WTC11 (cell line): ENCODE measurements around the gene SMARCD3. TPM values are rescaled to one million over a fixed set of nuclear protein-coding genes. Genes with fewer than 3 reads are reported as not detected.

ENCODE experiments used
- ATAC-seq: fragments of 200-7000 bp; cut with Tn5 transposase; 2 replicates; pipeline ENCODE4 v1.10.0; 2021; ENCODE audit warnings: mild to moderate bottlenecking, moderate library complexity
- CTCF ChIA-PET: fragments of 300-600 bp; sonication (Branson Sonifier 250); formaldehyde crosslinking; loops from one replicate; lab custom pipeline; 2021; ENCODE audit warnings: antibody characterized with exemption; lab: Charles Lee
- POLR2A ChIA-PET: fragments of 350-600 bp; sonication (Branson Sonifier 250); formaldehyde crosslinking; loops from one replicate; lab custom pipeline; 2021; ENCODE audit warnings: antibody characterized with exemption; lab: Charles Lee
- DNase-seq: peaks from one replicate; pipeline ENCODE4 v3.0.0; 2021; ENCODE audit warnings: low spot score
- H3K27ac Mint-ChIP-seq: 2 replicates; pipeline ENCODE4 v1.8.0; 2021; ENCODE audit warnings: mixed read lengths
- H3K27me3 Mint-ChIP-seq: 2 replicates; pipeline ENCODE4 v1.8.0; 2021; ENCODE audit warnings: low read depth, mild to moderate bottlenecking, moderate library complexity, mixed read lengths
- H3K36me3 Mint-ChIP-seq: 2 replicates; pipeline ENCODE4 v1.8.0; 2021; ENCODE audit warnings: mixed read lengths
- H3K4me1 Mint-ChIP-seq: 2 replicates; pipeline ENCODE4 v1.8.0; 2022; ENCODE audit warnings: mixed read lengths
- H3K4me3 Mint-ChIP-seq: 2 replicates; pipeline ENCODE4 v1.8.0; 2021; ENCODE audit warnings: mild to moderate bottlenecking, moderate library complexity, mixed read lengths
- H3K9me3 Mint-ChIP-seq: 2 replicates; pipeline ENCODE4 v1.8.0; 2021; ENCODE audit warnings: mixed read lengths
- AR ChIP-seq: fragments of 250-450 bp; sonication (Bioruptor Pico); IDR thresholded peaks from 2 replicates; pipeline ENCODE4 v1.9.0; 2021; ENCODE audit warnings: mild to moderate bottlenecking
- ARID4B ChIP-seq: sonication (generic); formaldehyde crosslinking; IDR thresholded peaks from 2 replicates; pipeline ENCODE4 v1.8.0; 2023; ENCODE audit warnings: missing genetic modification reagents, mild to moderate bottlenecking, borderline replicate concordance
- CBFB ChIP-seq: sonication (generic); formaldehyde crosslinking; IDR thresholded peaks from 2 replicates; pipeline ENCODE4 v1.8.1; 2022; ENCODE audit warnings: mild to moderate bottlenecking, low read depth, missing genetic modification reagents
- CTCF ChIP-seq: fragments of 200-600 bp; IDR thresholded peaks from 2 replicates; pipeline ENCODE4 v1.8.0; 2022; ENCODE audit warnings: antibody characterized with exemption
- ELF4 ChIP-seq: sonication (generic); formaldehyde crosslinking; IDR thresholded peaks from 2 replicates; pipeline ENCODE4 v1.8.1; 2022; ENCODE audit warnings: low read depth, mild to moderate bottlenecking, moderate library complexity, missing genetic modification reagents
- GTF2I ChIP-seq: fragments of 250-450 bp; sonication (Bioruptor Pico); conservative IDR thresholded peaks from 2 replicates; pipeline ENCODE4 v1.4.0; 2021; ENCODE audit warnings: mild to moderate bottlenecking
- HMGXB4 ChIP-seq: sonication (generic); formaldehyde crosslinking; IDR thresholded peaks from 2 replicates; pipeline ENCODE4 v1.8.1; 2023; ENCODE audit warnings: mild to moderate bottlenecking, moderate library complexity, missing genetic modification reagents
- MLX ChIP-seq: sonication (generic); formaldehyde crosslinking; IDR thresholded peaks from 2 replicates; pipeline ENCODE4 v1.8.1; 2023; ENCODE audit warnings: mild to moderate bottlenecking, missing genetic modification reagents, moderate library complexity
- RELA ChIP-seq: sonication (generic); formaldehyde crosslinking; IDR thresholded peaks from 2 replicates; pipeline ENCODE4 v1.8.1; 2022; ENCODE audit warnings: missing genetic modification reagents, mild to moderate bottlenecking, borderline replicate concordance
- SMAD4 ChIP-seq: sonication (generic); formaldehyde crosslinking; IDR thresholded peaks from 2 replicates; pipeline ENCODE4 v1.8.0; 2022; ENCODE audit warnings: mild to moderate bottlenecking, missing genetic modification reagents
- SP1 ChIP-seq: sonication (generic); formaldehyde crosslinking; conservative IDR thresholded peaks from 2 replicates; pipeline ENCODE4 v1.8.1; 2022; ENCODE audit warnings: missing genetic modification reagents
- TP53 ChIP-seq: sonication (generic); formaldehyde crosslinking; IDR thresholded peaks from 2 replicates; pipeline ENCODE4 v1.8.1; 2023; ENCODE audit warnings: mild to moderate bottlenecking, missing genetic modification reagents
- ZMAT4 ChIP-seq: fragments of 250-450 bp; sonication (Bioruptor Pico); IDR thresholded peaks from 2 replicates; pipeline ENCODE4 v1.9.0; 2021; ENCODE audit warnings: mild to moderate bottlenecking
- ZNF232 ChIP-seq: sonication (generic); formaldehyde crosslinking; IDR thresholded peaks from 2 replicates; pipeline ENCODE4 v1.8.0; 2022; ENCODE audit warnings: mild to moderate bottlenecking, missing genetic modification reagents
- ZNF423 ChIP-seq: fragments of 250-450 bp; sonication (Bioruptor Pico); IDR thresholded peaks from 2 replicates; pipeline ENCODE4 v2.1.2; 2022; ENCODE audit warnings: mild to moderate bottlenecking, moderate library complexity
- ZNF425 ChIP-seq: fragments of 250-450 bp; sonication (Bioruptor Pico); conservative IDR thresholded peaks from 2 replicates; pipeline ENCODE4 v1.9.0; 2021; ENCODE audit warnings: mild to moderate bottlenecking
- total RNA-seq: library from RNA; stranded (reverse); gene quantifications from 3 replicates; pipeline ENCODE4 v1.2.3, GENCODE V29; 2021

SMARCD3 gene
- total RNA-seq, 1 experiment from 2014 or later = 5.9 TPM

- TF ChIP-seq ZNF425 (no peak), SMAD4 (CRISPR knock-in tag) (no peak), GTF2I (CRISPR knock-in tag) (no peak), HMGXB4 (no peak), ZNF423 (CRISPR knock-in tag) (no peak), SP1 (CRISPR knock-in tag) (no peak), TP53 (CRISPR knock-in tag) (no peak)
Measured at GRCh38 chr7:151226560-151226874, 22.0 kb downstream of the SMARCD3 start (continued).

- ATAC-seq (no peak), DNase-seq (no peak)
- peak overlapping the region; percentile 95 for H3K4me3 Mint-ChIP-seq
- no peaks in the 10 kb centered on the region for H3K27me3 Mint-ChIP-seq
- H3K4me1 Mint-ChIP-seq = peaks cover 24% of the 10 kb centered on the region
- H3K36me3 Mint-ChIP-seq = peaks cover 44% of the 10 kb centered on the region
- H3K27ac Mint-ChIP-seq = no peak overlapping the region
- POLR2A ChIA-PET = no interaction called here
- CTCF ChIA-PET = interaction anchor here (0.6 to 3.4 kb wide), 4 partner anchors 15 to 1271 kb away, joined by 4 to 83 read pairs (median 12); partner anchors contain the start of gene H2BK1
- no peaks in the 10 kb centered on the region for H3K9me3 Mint-ChIP-seq
- TF ChIP-seq ZMAT4 = no peak
- no peak for TF ChIP-seq ZNF425
- TF ChIP-seq CBFB = no peak
- no peak for TF ChIP-seq ELF4 (CRISPR knock-in tag)
- TF ChIP-seq RELA = no peak
- TF ChIP-seq CTCF = no peak
- no peak for TF ChIP-seq ARID4B (CRISPR knock-in tag)
- no peak for TF ChIP-seq AR (CRISPR knock-in tag)
- no peak for TF ChIP-seq MLX
- TF ChIP-seq ZNF232 (CRISPR knock-in tag) = no peak
Measured at GRCh38 chr7:151225948-151226510, 22.5 kb downstream of the SMARCD3 start.
